T-helper 2 cell (primary cell): ENCODE data around the gene ZNF618.

Source experiments
- DNase-seq, 5 experiments: peaks; one replicate each; pipeline versions ENCODE4 v3.0.0 to v3.0.0-alpha.2; 2012 to 2022

ZNF618 gene

DNA sequence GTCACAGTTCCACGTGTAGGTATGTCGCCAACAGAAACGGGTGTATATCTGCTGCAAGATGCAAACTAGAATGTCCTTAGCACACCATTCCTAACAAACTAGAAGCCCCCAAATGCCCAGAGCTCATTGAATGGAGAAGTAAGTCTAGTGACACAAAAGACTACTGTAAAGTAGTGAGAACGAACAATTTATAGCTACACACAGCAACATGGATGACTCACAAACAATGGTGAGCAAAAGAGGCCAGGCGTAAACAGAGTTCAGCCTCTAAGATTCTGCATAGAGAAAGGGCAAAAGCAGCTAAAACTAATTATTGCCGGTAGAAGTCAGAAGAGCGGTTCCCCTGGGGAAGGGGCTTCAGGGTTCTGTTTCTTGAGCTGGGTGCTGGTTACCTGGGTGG, 127.2 kb downstream of the ZNF618 start:
- no peak for DNase-seq

DNA sequence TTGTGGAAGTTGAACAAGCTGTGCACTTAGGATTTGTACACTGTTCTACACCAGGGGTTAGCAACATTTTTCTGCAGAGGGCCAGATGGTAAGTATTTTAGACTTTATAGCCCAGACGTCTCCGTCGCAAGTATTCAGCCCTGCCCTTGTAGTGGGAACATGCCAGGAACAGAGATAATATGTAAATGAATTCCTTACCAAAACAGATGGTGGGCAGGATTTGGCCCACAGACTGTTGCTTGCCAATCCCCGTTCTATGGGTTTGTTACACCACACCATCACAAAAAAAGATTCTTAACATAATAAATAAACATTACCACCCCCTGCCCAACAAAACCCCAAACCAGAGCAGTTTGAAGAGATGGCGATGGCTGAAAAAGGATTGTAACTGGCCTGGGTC, 127.6 kb downstream of the ZNF618 start:
- no peak for DNase-seq

DNA sequence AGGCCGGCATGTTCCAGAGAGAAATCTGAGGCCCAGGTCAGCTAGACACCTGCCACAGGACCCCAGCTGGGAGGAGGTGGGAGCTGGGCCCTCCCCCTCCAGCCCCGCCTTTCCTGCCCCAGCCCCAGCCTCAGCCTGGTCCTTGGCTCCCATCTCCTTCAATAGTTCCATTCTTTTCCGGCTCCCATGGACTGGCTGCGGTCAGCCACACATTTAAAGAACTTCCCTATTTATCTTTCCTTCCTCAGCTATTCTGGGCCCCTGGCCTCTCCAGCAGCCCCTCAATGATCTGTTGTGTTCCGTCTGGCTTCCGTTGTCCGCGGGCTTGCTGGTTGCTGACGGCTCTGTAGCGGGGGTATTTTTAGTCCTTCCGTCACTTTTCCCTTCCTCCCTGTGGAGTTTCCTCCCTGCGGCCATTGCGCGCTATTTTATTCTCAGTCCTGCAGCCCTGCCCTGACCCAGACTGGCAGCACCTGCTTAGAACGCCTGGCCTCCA, 128.2 kb downstream of the ZNF618 start:
- DNase-seq, result no peak

DNA sequence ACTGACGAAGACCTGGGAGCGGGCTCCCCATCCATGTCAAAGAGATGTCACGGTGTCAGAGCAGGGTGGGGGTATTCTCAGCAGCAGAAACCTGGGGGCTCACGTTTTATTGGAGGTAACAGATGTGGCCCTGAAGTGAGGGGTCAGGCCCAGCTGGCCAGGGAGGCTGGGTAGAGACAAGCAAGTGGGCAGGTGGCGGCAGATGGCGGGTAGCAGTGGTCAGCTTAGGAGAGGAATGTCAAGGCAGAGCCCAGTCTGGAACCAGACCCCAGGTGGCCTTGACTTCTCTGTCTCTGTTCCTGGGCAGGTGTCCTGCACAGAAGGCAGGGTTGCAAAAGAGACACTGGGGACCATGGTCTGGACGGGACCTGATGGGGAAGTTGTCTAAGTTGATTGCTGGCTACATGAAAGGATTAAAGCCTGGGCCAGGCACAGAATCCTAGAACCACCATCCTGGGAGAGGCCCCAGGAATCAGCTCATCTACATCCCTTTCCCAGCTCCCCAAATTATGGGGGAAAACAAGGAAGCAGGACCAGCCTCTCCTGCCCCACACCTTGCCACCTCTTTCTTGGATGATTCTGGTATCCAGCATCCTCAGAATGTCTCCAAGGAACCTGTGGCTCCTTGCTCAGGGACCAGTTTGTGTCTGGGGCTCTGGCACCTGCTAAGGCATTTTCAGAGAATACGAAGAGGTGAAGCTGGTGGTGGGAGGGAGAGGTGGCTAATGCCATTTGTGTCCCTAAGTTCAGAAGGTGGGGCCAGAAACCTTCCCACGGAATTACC, 129.5 kb downstream of the ZNF618 start:
- DNase-seq, result no peak

DNA sequence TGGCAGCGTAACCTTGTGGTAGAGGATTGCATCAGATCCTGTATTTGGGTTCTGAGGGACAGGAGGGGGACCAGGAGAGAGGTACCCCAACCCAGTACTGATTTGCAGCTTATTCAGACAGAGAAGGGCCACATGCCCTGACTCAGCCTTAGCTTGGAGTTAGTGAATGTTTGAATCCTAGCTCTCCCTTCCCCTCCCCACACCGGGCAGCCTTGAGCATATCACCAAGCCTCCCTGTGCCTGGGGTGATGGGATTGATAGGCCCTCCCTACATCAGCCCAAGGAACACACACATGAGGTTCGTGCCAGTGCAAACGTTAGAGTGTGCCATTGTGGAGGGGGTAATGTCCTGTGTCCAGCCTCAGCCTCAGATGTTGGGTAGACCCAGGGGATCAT, 130.0 kb downstream of the ZNF618 start:
- DNase-seq, result no peak

DNA sequence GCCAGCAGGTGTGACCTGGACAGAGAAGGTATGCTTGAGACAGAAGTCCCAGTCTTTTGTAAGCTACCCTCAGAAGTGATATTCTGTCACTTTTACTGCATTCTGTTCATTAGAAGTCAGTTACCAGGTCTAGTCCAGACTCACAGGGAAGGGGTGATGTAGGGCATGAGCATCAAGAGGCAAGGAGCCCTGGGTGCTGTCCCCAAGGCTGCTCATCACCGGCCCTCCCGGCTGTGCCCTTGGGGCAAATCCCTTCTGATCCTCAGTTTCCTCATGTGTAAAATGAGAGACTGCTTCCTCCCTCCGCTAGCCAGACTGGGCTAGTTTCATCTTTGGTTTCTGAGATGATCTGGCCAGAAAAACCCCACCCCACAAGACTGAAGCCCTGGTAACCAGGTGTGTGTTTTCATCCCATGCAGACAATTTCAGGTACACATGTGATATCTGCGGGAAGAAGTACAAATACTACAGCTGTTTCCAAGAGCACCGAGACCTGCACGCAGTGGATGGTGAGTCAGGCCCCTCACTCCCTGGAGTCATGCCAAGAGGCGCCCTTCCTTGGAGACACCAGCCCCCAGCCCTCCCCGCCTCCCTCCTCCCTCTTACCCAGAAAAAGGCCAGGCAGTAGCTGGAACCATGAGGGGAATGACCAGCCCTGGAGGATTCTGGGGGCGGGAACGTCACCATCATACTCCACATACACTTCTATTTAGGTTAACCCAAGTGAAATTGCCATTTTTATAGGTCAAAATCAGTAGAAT, 131.0 kb downstream of the ZNF618 start:
- no peak for DNase-seq

DNA sequence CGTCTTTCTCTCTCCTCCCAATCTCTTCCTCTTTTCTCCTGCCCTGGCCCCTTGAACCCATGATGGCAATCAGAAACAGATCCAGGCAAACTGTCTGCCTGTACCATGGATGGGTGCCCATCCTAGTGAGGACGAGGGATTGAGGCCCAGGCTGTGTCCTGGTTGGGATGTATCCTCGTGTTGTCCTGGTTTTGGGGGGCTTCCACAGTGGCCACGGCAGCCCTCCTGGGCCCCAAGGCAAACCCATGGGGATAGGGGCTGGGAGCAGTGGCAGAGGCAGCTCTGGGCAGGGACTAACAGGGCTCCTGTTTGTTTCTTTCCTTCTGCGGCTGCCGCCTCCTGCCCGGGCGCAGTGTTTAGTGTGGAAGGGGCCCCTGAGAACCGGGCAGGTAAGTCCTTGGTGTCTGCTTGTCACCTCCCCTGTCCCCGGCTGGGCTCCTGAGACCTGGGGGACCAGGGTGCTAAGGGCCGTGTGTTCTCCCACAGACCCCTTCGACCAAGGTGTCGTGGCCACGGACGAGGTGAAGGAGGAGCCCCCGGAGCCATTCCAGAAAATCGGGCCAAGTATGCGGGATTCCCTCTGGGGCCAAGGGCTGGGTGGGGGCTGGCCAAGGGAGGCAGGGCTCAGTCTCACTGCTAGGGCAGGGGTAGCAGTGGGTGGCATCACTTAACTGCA, 132.0 kb downstream of the ZNF618 start:
- DNase-seq, result no peak

DNA sequence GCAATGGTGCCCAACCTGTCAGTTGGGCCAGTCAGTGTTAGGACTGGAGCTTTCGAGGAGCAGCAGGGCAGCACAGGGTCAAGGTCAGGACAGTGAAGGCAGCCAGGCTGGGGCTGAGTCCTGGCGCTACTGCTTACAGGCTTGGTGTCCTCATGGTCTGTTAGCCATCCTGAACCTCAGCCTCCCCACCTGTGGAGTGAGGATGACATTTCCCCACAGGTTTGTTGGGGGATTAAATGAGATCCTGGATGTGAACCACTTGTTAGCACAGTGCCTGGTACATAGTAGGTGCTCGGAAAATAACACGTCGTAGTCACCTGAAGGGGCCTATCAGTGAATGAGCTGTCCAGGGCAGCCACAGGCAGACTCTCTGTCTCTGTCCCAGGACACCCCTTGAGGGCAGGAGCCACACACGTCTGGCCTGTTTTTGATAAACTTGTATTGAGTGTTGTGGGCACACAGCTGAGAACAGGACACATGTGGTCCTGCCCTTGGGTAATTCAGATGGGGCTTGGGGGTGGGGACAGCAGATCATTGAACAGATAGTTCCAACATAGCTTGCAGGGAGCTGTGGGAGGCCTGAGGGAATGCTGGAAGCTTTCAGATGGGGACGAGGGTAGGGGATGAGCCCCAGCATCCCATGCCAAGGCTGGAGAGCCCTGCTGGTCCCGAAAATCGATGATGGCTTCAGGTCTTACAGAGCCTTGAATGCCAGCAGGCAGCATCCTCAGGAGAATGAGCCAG, 132.7 kb downstream of the ZNF618 start:
- DNase-seq, result no peak

DNA sequence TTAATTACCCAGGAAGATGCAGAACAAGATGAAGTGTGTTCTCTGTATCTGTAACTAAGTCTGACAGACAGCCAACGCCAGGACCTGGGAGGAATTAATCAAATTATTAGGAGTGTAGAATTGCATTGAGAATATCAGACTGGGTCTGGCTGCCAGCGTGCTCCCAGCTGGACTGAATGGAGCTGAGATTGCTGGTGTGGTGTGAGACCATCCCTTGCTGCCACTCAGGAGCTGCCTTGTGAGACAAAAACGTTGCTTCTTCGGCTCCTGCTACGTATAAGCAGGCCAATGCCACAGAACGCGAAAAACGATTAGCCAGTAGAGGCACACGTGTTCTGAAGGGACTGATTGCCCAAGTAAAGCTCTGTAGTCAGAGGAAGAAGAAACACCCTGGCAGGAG, 135.2 kb downstream of the ZNF618 start:
- no peak for DNase-seq

DNA sequence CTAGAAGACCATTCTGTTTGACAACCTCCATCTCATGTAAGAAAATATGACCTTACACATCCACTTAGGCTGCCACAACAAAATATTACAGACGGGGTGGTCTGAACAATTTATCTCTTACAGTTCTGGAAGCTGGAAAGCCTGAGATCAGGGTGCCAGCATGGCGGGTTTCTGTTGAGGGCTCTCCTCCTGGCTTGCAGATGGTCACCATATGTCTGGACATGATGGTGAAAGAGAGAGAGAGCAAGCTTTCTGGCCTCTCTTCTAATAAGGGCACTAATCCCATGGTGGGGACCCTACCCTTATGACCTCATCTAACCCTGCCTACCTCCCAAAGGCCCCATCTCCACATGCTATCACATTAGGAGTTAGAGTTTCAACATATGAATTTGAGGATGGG, 136.0 kb downstream of the ZNF618 start:
- no peak for DNase-seq

DNA sequence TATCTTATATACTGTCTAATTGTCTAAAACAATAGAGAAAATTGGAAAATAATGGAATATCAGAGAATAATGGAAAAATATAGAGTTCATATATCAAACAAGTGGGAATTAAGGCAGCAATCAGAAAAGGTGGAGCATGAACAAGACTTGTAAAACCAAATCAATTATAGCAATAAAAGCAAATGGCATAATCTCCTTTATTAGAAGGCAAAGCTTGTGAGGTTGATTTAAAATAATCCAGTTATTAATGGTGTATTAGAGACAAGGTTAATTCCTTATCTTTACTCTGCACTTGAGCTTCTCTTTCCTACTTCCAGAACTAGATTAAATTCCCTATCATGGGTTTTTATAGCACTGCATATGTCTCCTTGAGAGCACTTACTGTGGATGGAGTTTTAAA, 137.9 kb downstream of the ZNF618 start:
- no peak for DNase-seq

DNA sequence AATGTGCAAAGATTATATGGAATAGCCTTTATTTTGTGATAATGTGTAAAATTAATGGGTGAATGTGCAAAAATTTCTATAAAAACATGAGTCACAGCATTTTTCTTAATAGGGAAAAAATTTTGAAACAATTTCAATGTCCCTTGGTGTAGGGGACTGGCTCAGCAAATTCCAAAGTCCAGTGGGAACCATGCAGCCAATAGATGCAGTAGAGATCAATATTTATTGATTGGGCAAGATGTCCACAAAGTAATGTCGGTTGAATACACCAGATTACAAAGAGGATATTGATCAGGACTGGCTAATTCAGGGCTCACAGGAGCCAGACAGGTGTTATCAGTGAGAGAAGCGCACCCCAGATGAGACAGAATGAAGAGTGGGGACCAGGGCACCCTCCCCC, 139.5 kb downstream of the ZNF618 start:
- DNase-seq, result no peak

DNA sequence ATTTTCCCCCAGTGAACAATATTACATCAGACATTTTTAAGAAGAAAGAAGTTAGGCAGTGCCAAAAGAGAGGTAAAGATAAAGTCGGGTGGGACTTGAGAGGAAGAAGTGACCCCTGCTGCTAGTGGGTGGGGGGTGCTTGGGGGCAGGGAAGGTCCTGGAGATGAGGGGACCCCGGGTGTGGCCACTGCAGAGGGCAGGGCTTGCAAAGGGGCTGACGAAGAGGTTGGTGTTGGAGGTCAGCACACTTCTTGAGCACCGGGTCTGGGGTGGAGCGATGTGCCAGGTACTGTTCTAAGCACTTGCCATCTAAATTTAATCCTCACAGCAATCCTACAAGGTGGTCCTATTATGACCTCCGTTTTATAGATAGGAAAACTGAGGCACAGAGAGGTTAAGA, 140.0 kb downstream of the ZNF618 start:
- no peak for DNase-seq

DNA sequence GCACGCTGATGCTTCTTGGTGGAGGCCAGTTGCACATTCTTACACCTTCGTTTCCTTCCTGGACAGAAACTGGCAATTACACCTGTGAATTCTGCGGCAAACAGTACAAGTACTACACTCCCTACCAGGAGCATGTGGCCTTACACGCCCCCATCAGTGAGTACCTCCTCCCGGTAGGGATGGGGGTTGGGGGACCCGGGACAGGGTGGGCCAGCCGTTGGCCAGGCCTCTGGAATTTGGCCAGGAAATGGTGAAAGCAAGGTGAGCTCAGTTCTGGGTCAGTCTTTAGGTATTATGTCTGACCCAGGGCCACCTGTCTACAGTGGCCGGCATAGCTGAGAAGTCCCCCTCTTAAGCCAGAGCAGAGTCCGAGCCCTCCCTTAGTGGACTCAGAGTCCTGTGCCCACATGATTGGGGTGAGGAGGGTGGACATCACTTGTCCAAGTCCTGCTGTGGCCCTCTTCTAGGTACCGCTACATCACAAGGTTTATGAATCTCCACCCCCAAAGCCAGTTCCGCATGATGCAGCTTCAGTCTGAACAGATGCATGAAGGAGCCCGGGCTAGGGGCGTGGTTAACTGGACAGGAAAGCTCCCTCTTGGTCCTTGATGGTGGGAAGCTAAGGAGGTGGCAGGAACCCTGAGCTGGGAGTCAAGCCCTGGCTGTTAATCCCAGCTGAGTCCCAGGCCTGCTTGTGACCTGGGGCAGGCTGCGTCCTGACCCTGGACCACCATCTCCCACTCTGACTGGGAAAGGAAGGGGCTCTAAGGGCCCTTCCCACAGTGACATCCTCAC, 140.7 kb downstream of the ZNF618 start:
- DNase-seq, result no peak

DNA sequence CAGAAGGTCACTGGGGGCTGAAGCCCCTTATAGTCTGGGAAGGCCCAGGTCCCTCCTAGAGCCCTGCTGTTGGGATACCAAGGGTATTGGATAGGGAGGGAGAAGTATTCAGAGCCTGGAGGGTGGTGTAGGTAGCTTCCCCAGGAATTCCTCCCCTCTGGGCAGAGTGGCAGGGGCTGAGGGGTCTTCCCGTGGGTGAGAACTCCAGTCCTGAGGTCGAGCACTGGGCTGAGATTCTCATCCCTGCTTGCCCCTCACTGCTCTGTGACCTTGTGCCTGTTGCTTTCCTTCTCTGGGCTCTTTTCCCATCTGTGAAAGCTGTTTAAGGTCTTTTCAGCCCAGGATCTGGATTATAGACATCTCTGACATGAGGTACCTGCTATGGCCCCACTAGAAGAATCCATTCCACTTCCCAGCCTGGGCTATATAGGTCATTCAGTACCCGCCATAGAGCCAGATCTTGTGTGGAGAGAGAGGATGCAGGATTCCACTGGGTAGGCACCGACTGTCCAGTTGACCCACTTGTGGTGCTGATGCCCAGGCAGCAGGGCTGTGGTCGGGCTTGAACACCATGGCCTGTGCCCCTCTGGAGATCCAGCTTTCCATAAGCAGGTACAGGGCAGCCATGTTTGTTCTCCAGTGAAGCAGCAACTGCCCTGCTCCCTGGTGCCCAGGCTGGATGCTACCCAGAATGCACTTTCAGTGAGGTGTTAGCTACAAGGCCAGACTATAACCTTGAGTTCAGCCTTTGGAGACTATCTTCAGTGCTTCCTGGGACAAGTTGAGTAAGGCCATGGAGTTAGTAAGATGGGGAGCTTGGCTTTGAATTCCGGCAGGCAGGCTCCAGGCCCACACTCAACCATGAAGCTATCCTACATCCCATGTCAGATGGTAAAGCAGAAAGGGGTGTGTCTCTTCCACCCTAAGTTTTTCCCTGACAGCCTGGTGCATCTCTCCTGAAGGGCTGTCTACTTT, 141.9 kb downstream of the ZNF618 start:
- DNase-seq, result no peak

DNA sequence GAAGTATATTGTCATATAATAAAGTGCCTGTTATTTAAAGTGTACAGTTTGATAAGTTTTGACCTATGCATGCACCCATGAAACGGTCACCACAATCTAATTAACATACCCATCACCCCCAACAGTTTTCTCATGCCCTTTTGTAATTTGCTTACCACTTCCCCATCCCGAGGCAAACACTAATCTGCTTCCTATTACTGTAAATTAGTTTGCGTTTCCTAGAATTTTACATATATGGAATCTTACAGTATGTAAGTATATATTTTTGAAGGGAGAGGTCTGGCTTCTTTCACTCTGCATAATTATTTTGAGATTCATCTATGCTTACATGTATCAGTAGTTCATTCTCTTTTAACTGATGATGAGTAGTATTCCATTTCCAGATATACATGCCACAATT, 145.5 kb downstream of the ZNF618 start:
- no peak for DNase-seq

DNA sequence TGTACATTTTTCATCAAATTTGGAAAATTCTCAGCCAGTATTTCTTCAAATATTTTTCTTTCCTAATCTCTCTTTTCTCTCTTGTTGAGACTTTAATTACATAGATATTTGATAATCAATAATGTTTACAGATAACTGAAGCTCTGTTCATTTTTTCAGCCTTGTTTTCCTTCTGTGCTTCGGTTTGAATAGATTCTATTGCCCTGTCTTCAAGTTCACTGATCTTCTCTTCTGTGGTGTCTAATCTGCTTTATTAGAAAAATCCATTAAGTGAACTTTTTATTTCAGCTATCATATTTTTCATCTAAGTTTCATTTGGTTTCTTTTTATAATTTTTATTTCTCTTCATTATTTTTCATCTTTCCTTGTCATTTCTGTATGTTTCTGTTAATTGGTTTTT, 147.9 kb downstream of the ZNF618 start:
- DNase-seq, result no peak

DNA sequence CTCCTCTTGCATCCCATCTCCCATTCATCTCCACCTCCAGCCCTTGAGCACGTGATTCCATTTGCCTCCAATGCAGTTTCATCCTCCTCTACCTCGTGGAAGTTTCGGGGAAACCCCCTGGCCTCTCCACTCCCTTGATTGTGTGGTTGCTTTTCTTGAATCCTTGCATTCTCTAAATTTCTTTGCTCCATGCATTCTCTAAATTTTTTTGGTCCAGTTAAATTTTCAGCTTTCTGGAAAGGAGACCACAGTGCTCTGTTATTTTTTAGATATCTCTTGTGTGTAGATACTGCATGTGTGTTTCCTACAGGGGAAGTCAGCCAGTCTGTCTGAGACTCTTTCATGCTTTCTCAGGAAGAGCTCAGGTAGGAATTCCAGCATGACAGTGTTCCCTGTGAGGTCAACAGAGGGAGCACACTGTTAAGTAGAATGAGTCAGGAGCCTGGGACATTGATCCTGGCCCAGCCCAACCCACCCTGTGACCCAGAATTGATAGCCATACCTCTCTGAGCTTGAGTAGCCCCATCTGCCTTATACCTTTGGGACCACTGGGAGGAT, 149.2 kb downstream of the ZNF618 start:
- no peak for DNase-seq

DNA sequence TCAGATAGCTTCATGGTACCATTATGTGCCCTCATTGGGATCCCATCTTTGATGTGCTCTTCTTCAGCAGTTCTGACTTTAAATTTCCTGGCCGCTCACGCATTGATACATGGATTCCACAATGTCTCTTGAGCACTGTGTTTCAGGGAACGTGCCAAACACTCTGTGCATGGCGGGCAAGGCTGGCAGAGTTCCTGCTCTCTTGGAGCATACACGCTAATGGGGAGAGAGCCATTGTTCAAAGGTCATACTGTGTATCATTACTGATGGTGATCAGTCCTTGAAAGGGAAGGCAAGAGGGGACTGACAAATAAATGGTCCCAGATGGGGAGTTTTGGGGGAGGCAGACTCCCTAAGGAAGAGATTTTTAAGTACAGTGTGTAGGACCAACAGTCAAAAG, 149.7 kb downstream of the ZNF618 start:
- DNase-seq, result no peak

DNA sequence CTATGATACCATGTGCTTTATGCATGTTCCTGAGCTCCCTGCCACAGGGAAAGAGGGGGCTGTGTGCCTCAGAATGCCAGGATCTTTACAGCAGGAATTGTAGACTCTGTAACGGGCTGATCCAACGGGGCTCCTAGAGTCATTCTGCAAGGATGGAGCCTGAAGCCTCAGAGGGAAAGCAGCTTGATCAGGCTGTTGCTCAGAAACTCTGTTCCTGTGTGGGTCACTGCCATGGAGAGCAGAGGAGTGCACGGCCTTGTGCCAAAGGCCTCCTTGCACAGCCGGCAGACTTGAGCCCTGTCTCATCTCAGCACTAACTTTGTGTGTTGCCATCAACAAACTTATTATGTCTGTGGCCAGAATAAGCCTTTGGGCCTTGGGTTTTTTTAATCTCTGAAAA, 150.2 kb downstream of the ZNF618 start:
- no peak for DNase-seq
